Hypothalamus (tissue), 51 donors: ENCODE data around the gene SRGAP3.

ENCODE experiments used
- DNase-seq, 51 donors: peaks; one replicate each; lab custom pipeline; 2025; lab: John Stamatoyannopoulos, UW

The SRGAP3 gene

GRCh38 chr3:9204253-9204992, 45.0 kb downstream of the SRGAP3 start:
- peak in 34 of 51 donors; percentile 23 to 75 (median 54) for DNase-seq

GRCh38 chr3:9203317-9203716, 46.1 kb downstream of the SRGAP3 start:
- no peak for DNase-seq

- no peak for DNase-seq
Observed at GRCh38 chr3:9202546-9202945, 46.9 kb downstream of the SRGAP3 start.

GRCh38 chr3:9201955-9202354, 47.5 kb downstream of the SRGAP3 start:
- peak in 1 of 51 donors; percentile 40 for DNase-seq

GRCh38 chr3:9201266-9201665, 48.2 kb downstream of the SRGAP3 start:
- DNase-seq, result no peak

GRCh38 chr3:9199775-9200174, 49.7 kb downstream of the SRGAP3 start:
- no peak for DNase-seq

- peak in 26 of 51 donors; percentile 16 to 80 (median 44) for DNase-seq
Observed at GRCh38 chr3:9198899-9199335, 50.5 kb downstream of the SRGAP3 start.

- no peak for DNase-seq
Observed at GRCh38 chr3:9198261-9198660, 51.2 kb downstream of the SRGAP3 start.

- peak in 1 of 51 donors; percentile 28 for DNase-seq
Observed at GRCh38 chr3:9196020-9196419, 53.4 kb downstream of the SRGAP3 start.

- no peak for DNase-seq
Observed at GRCh38 chr3:9195390-9195789, 54.1 kb downstream of the SRGAP3 start.

GRCh38 chr3:9194509-9195184, 54.8 kb downstream of the SRGAP3 start:
- no peak for DNase-seq

GRCh38 chr3:9193633-9194195, 55.7 kb downstream of the SRGAP3 start:
- no peak for DNase-seq

- DNase-seq, result no peak
Observed at GRCh38 chr3:9193211-9193610, 56.2 kb downstream of the SRGAP3 start.

- no peak for DNase-seq
Observed at GRCh38 chr3:9192248-9193025, 57.0 kb downstream of the SRGAP3 start.

- no peak for DNase-seq
Observed at GRCh38 chr3:9190276-9190675, 59.2 kb downstream of the SRGAP3 start.

- no peak for DNase-seq
Observed at GRCh38 chr3:9188583-9188982, 60.9 kb downstream of the SRGAP3 start.

- no peak for DNase-seq
Observed at GRCh38 chr3:9185701-9186100, 63.7 kb downstream of the SRGAP3 start.

GRCh38 chr3:9185046-9185445, 64.4 kb downstream of the SRGAP3 start:
- no peak for DNase-seq

- DNase-seq, result no peak
Observed at GRCh38 chr3:9184461-9184835, 65.0 kb downstream of the SRGAP3 start.

- peak in 30 of 51 donors; percentile 14 to 79 (median 45) for DNase-seq
Observed at GRCh38 chr3:9183811-9184460, 65.5 kb downstream of the SRGAP3 start.
